ENCODE measurements around the gene TERC.

The TERC gene

GRCh38 chr3:169780742-169781141, 15.9 kb upstream of the TERC start:
- Mint-ChIP-seq H3K27ac (no peak overlapping the region), H3K4me1 (ENCODE audit: low read depth) (peaks cover 44% of the 10 kb centered on the region), H3K9me3 (ENCODE audit: low read depth) (no peaks in the 10 kb centered on the region), H3K36me3 (peaks cover 20% of the 10 kb centered on the region), H3K4me3 (no peak overlapping the region), H3K27me3 (no peaks in the 10 kb centered on the region)

GRCh38 chr3:169777822-169778221, 13.0 kb upstream of the TERC start:
- Mint-ChIP-seq H3K4me1 (ENCODE audit: low read depth) (peaks cover 62% of the 10 kb centered on the region), H3K9me3 (ENCODE audit: low read depth) (no peaks in the 10 kb centered on the region), H3K36me3 (peaks cover 23% of the 10 kb centered on the region), H3K27me3 (no peaks in the 10 kb centered on the region), H3K4me3 (no peak overlapping the region), H3K27ac (peak overlapping the region; percentile 12)

GRCh38 chr3:169774186-169774585, 9.3 kb upstream of the TERC start:
- Mint-ChIP-seq H3K27ac (peak overlapping the region; percentile 100), H3K36me3 (peaks cover 13% of the 10 kb centered on the region), H3K4me3 (peak overlapping the region; percentile 100), H3K9me3 (ENCODE audit: low read depth) (no peaks in the 10 kb centered on the region), H3K27me3 (no peaks in the 10 kb centered on the region), H3K4me1 (ENCODE audit: low read depth) (peaks cover 50% of the 10 kb centered on the region)

GRCh38 chr3:169772897-169773816, 8.3 kb upstream of the TERC start, which contains the start of gene MYNN:
Gene MYNN (plus strand): TSS chr3:169773396. CDS start chr3:169774296, 900 bp downstream.
- H3K27ac Mint-ChIP-seq, result peak within 1 kb of the TSS; percentile 100
- no peaks in the 10 kb centered on the region for H3K9me3 Mint-ChIP-seq (ENCODE audit: low read depth)
- peak within 1 kb of the TSS; percentile 100 for H3K4me3 Mint-ChIP-seq
- peaks cover 41% of the 10 kb centered on the region for H3K4me1 Mint-ChIP-seq (ENCODE audit: low read depth)
- H3K27me3 Mint-ChIP-seq, result no peaks in the 10 kb centered on the region
- H3K36me3 Mint-ChIP-seq, result peaks cover 7% of the 10 kb centered on the region

GRCh38 chr3:169772305-169772896, 7.5 kb upstream of the TERC start:
- H3K27me3 Mint-ChIP-seq, result no peaks in the 10 kb centered on the region
- H3K36me3 Mint-ChIP-seq, result peaks cover 6% of the 10 kb centered on the region
- H3K4me3 Mint-ChIP-seq, result peak overlapping the region; percentile 100
- H3K4me1 Mint-ChIP-seq (ENCODE audit: low read depth), result peaks cover 38% of the 10 kb centered on the region
- no peaks in the 10 kb centered on the region for H3K9me3 Mint-ChIP-seq (ENCODE audit: low read depth)
- peak overlapping the region; percentile 100 for H3K27ac Mint-ChIP-seq

GRCh38 chr3:169771497-169772304, 6.8 kb upstream of the TERC start:
- no peaks in the 10 kb centered on the region for H3K27me3 Mint-ChIP-seq
- peaks cover 32% of the 10 kb centered on the region for H3K4me1 Mint-ChIP-seq (ENCODE audit: low read depth)
- H3K9me3 Mint-ChIP-seq (ENCODE audit: low read depth), result no peaks in the 10 kb centered on the region
- H3K27ac Mint-ChIP-seq, result peak overlapping the region; percentile 100
- peak overlapping the region; percentile 100 for H3K4me3 Mint-ChIP-seq
- peaks cover 3% of the 10 kb centered on the region for H3K36me3 Mint-ChIP-seq

- H3K27me3 Mint-ChIP-seq, result no peaks in the 10 kb centered on the region
- peaks cover 3% of the 10 kb centered on the region for H3K36me3 Mint-ChIP-seq
- peak within 1 kb of the TSS; percentile 86 for H3K27ac Mint-ChIP-seq
- H3K4me3 Mint-ChIP-seq, result peak within 1 kb of the TSS; percentile 91
- peaks cover 24% of the 10 kb centered on the region for H3K4me1 Mint-ChIP-seq (ENCODE audit: low read depth)
- no peaks in the 10 kb centered on the region for H3K9me3 Mint-ChIP-seq (ENCODE audit: low read depth)
Observed at GRCh38 chr3:169769287-169770181, 4.7 kb upstream of the TERC start, which contains the start of gene ACTRT3. Gene ACTRT3 (minus strand): TSS chr3:169769561. CDS start chr3:169769520, 41 bp downstream.

GRCh38 chr3:169764312-169764881, 463 bp downstream of the TERC start:
- no peaks in the 10 kb centered on the region for H3K27me3 Mint-ChIP-seq
- no peaks in the 10 kb centered on the region for H3K9me3 Mint-ChIP-seq (ENCODE audit: low read depth)
- peak overlapping the region; percentile 97 for H3K27ac Mint-ChIP-seq
- peaks cover 29% of the 10 kb centered on the region for H3K4me1 Mint-ChIP-seq (ENCODE audit: low read depth)
- H3K36me3 Mint-ChIP-seq, result no peaks in the 10 kb centered on the region
- peak overlapping the region; percentile 97 for H3K4me3 Mint-ChIP-seq

GRCh38 chr3:169760479-169760878, 4.4 kb downstream of the TERC start:
- H3K36me3 Mint-ChIP-seq, result no peaks in the 10 kb centered on the region
- H3K4me1 Mint-ChIP-seq (ENCODE audit: low read depth), result peaks cover 40% of the 10 kb centered on the region
- no peaks in the 10 kb centered on the region for H3K27me3 Mint-ChIP-seq
- H3K4me3 Mint-ChIP-seq, result no peak overlapping the region
- no peaks in the 10 kb centered on the region for H3K9me3 Mint-ChIP-seq (ENCODE audit: low read depth)
- no peak overlapping the region for H3K27ac Mint-ChIP-seq

GRCh38 chr3:169759256-169759655, 5.6 kb downstream of the TERC start:
- no peaks in the 10 kb centered on the region for H3K27me3 Mint-ChIP-seq
- H3K36me3 Mint-ChIP-seq, result no peaks in the 10 kb centered on the region
- H3K4me1 Mint-ChIP-seq (ENCODE audit: low read depth), result peaks cover 35% of the 10 kb centered on the region
- peak overlapping the region; percentile 27 for H3K4me3 Mint-ChIP-seq
- peak overlapping the region; percentile 25 for H3K27ac Mint-ChIP-seq
- H3K9me3 Mint-ChIP-seq (ENCODE audit: low read depth), result no peaks in the 10 kb centered on the region

GRCh38 chr3:169758359-169758994, 6.4 kb downstream of the TERC start:
- Mint-ChIP-seq H3K4me3 (no peak overlapping the region), H3K9me3 (ENCODE audit: low read depth) (no peaks in the 10 kb centered on the region), H3K27ac (peak overlapping the region; percentile 25), H3K4me1 (ENCODE audit: low read depth) (peaks cover 28% of the 10 kb centered on the region), H3K36me3 (no peaks in the 10 kb centered on the region), H3K27me3 (no peaks in the 10 kb centered on the region)

GRCh38 chr3:169755488-169755887, 9.4 kb downstream of the TERC start:
- no peaks in the 10 kb centered on the region for H3K9me3 Mint-ChIP-seq (ENCODE audit: low read depth)
- H3K27ac Mint-ChIP-seq, result no peak overlapping the region
- no peaks in the 10 kb centered on the region for H3K27me3 Mint-ChIP-seq
- H3K36me3 Mint-ChIP-seq, result no peaks in the 10 kb centered on the region
- H3K4me1 Mint-ChIP-seq (ENCODE audit: low read depth), result peaks cover 19% of the 10 kb centered on the region
- H3K4me3 Mint-ChIP-seq, result no peak overlapping the region

- no peak overlapping the region for H3K27ac Mint-ChIP-seq
- H3K4me1 Mint-ChIP-seq (ENCODE audit: low read depth), result peaks cover 16% of the 10 kb centered on the region
- no peaks in the 10 kb centered on the region for H3K36me3 Mint-ChIP-seq
- H3K9me3 Mint-ChIP-seq (ENCODE audit: low read depth), result no peaks in the 10 kb centered on the region
- H3K27me3 Mint-ChIP-seq, result no peaks in the 10 kb centered on the region
- H3K4me3 Mint-ChIP-seq, result no peak overlapping the region
Observed at GRCh38 chr3:169754711-169755110, 10.1 kb downstream of the TERC start.
